GM23248 (cell line): Measurements from ENCODE around the gene GREB1.

ENCODE experiments used
- EZH2 ChIP-seq: fragments of 200-600 bp; sonication (generic); IDR thresholded peaks from 2 replicates; pipeline ENCODE4 v1.6.1; 2018; ENCODE audit warnings: antibody characterized with exemption, mild to moderate bottlenecking; ENCODE audit not compliant: insufficient read depth, poor library complexity, severe bottlenecking
- EZH2phosphoT487 ChIP-seq: fragments of 200-600 bp; sonication (generic); IDR thresholded peaks from 2 replicates; pipeline ENCODE4 v1.6.1; 2018; ENCODE audit warnings: antibody characterized with exemption, moderate library complexity, mild to moderate bottlenecking, low read depth; ENCODE audit not compliant: insufficient read depth

GRCh38 chr2:11682590-11682915, 148.7 kb downstream of the GREB1 start:
- TF ChIP-seq EZH2, result no peak
- no peak for TF ChIP-seq EZH2phosphoT487
